Prostate gland (tissue), 2 donors: ENCODE data around the gene ELK3. TPM values are rescaled to one million over a fixed set of nuclear protein-coding genes. Genes with fewer than 3 reads are reported as not detected.

Experiments
- DNase-seq: peaks from one replicate; pipeline ENCODE4 v3.0.0-alpha.2; 2019; ENCODE audit warnings: low spot score
- H3K27ac ChIP-seq, 2 donors: fragments of 200-600 bp; sonication (generic); 2 replicates each; pipeline ENCODE4 v1.5.1; 2017 to 2019
- H3K27me3 ChIP-seq: fragments of 200-600 bp; sonication (generic); replicated peaks from 2 replicates; pipeline ENCODE4 v1.5.1; 2019; ENCODE audit not compliant: insufficient read depth
- H3K36me3 ChIP-seq, 2 donors: fragments of 200-600 bp; sonication (generic); 1 replicate in 1 of 2; 2 replicates in 1 of 2; pipeline versions ENCODE4 v1.5.1 to v1.8.1; 2017 to 2019
- H3K4me1 ChIP-seq: fragments of 200-600 bp; sonication (generic); replicated peaks from 2 replicates; pipeline ENCODE4 v1.5.1; 2019
- H3K4me3 ChIP-seq, 2 donors: fragments of 200-600 bp; sonication (generic); 2 replicates each; pipeline ENCODE4 v1.5.1; 2017 to 2019
- H3K9me3 ChIP-seq: fragments of 200-600 bp; sonication (generic); 2 replicates; pipeline ENCODE4 v1.5.1; 2017
- POLR2A ChIP-seq: fragments of 450-650 bp; IDR thresholded peaks from one replicate; pipeline ENCODE4 v1.6.1; 2016; ENCODE audit warnings: antibody characterized with exemption, mild to moderate bottlenecking
- POLR2AphosphoS5 ChIP-seq: sonication (generic); formaldehyde crosslinking; IDR thresholded peaks from one replicate; pipeline ENCODE4 v1.6.1; 2017; ENCODE audit warnings: antibody characterized with exemption
- WGBS: methylation state at CpG from one replicate; pipeline ENCODE4 v1.1.5; 2018; 5-methylcytosine and 5-hydroxymethylcytosine counted together
- intact Hi-C: fragments of 100-400 bp; cut with DNase I; formaldehyde crosslinking; loops from one replicate; pipeline ENCODE4 v1.14.2; 2022
- total RNA-seq, 2 donors: library from RNA; depleted of rRNA; stranded (reverse); fragments of >200 nt; gene quantifications; one replicate each; pipeline ENCODE4 v1.1.0, GENCODE V29; 2016
- TF ChIP-seq, protein P1 (sequence below), 4 experiments: fragments of 200-600 bp in 2 of 4; fragments of 450-650 bp in 2 of 4; sonication (generic) in 2 of 4; IDR thresholded peaks; 1 replicate in 3 of 4; 2 replicates in 1 of 4; pipeline ENCODE4 v1.5.1; 2016 to 2019; ENCODE audit warnings: antibody characterized with exemption in 4 of 4, mild to moderate bottlenecking in 2 of 4, moderate library complexity in 2 of 4

Gene ELK3
- total RNA-seq, 2 donors from 2014 or later, result 7.0 to 20.6 TPM

DNA sequence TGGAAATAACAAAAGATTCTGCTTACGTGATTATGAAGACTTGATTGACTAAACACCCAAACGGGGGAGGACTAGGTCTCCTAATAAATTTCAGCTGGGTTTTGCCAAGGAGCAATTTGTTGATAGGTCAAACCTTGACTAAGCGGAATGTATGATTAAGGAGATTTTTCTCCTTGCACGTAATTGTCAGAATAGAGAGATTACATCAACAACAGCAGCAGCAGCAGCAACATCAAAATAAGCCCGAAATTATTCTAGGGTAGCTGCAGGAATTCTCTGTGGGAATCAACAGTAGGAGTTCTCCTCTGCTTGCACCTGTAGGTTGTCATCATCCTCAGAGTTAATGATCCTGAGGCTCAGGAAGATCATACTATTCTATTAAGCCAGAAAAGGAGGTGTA lies 10.2 kb downstream of the ELK3 start:
- TF ChIP-seq, protein P1, sequence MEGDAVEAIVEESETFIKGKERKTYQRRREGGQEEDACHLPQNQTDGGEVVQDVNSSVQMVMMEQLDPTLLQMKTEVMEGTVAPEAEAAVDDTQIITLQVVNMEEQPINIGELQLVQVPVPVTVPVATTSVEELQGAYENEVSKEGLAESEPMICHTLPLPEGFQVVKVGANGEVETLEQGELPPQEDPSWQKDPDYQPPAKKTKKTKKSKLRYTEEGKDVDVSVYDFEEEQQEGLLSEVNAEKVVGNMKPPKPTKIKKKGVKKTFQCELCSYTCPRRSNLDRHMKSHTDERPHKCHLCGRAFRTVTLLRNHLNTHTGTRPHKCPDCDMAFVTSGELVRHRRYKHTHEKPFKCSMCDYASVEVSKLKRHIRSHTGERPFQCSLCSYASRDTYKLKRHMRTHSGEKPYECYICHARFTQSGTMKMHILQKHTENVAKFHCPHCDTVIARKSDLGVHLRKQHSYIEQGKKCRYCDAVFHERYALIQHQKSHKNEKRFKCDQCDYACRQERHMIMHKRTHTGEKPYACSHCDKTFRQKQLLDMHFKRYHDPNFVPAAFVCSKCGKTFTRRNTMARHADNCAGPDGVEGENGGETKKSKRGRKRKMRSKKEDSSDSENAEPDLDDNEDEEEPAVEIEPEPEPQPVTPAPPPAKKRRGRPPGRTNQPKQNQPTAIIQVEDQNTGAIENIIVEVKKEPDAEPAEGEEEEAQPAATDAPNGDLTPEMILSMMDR (IDR thresholded peaks at IDR 0.05), result no peak
- TF ChIP-seq POLR2A, result no peak
- TF ChIP-seq POLR2AphosphoS5, result no peak
- Histone ChIP-seq H3K27me3 (no peaks in the 10 kb centered on the region), H3K36me3 (no peaks in the 10 kb centered on the region), H3K27ac (no peak overlapping the region), H3K4me1 (no peaks in the 10 kb centered on the region), H3K4me3 (no peak overlapping the region), H3K9me3 (no peaks in the 10 kb centered on the region)
- DNase-seq, result no peak
- intact Hi-C loops, result no loop called here
- 88% methylated on average over 5 of the region's 5 CpGs for whole genome bisulfite sequencing

GRCh38 chr12:96205908-96206307 lies 11.7 kb downstream of the ELK3 start:
- Histone ChIP-seq H3K4me3 (no peak overlapping the region), H3K4me1 (no peaks in the 10 kb centered on the region), H3K9me3 (no peaks in the 10 kb centered on the region), H3K27me3 (no peaks in the 10 kb centered on the region), H3K36me3 (no peaks in the 10 kb centered on the region), H3K27ac (no peak overlapping the region)
- TF ChIP-seq POLR2AphosphoS5, result no peak
- TF ChIP-seq POLR2A, result no peak
- TF ChIP-seq, protein P1 (IDR thresholded peaks at IDR 0.05), result no peak
- DNase-seq, result no peak
- intact Hi-C loops, result loop anchor here (5.0 kb wide), 1 partner anchor 306 kb away; no protein-coding TSS in a partner anchor
- WGBS, result 73% methylated on average over 3 of the region's 3 CpGs

- Histone ChIP-seq H3K9me3 (no peaks in the 10 kb centered on the region), H3K4me3 (no peak overlapping the region), H3K4me1 (no peaks in the 10 kb centered on the region), H3K27ac (no peak overlapping the region), H3K36me3 (no peaks in the 10 kb centered on the region), H3K27me3 (no peaks in the 10 kb centered on the region)
- no peak for DNase-seq
- no peak for TF ChIP-seq POLR2A
- no peak for TF ChIP-seq POLR2AphosphoS5
- TF ChIP-seq, protein P1 (IDR thresholded peaks at IDR 0.05), result no peak
- intact Hi-C loops, result loop anchor here (5.0 kb wide), 1 partner anchor 305 kb away; no protein-coding TSS in a partner anchor
- WGBS, result 80% methylated on average over 4 of the region's 4 CpGs
Observed at GRCh38 chr12:96206936-96207662, 12.9 kb downstream of the ELK3 start.

- H3K27ac ChIP-seq, result no peak overlapping the region
Observed at GRCh38 chr12:96208346-96208745, 14.2 kb downstream of the ELK3 start.

More at GRCh38 chr12:96208346-96208745, 14.2 kb downstream of the ELK3 start:
- no peaks in the 10 kb centered on the region for H3K9me3 ChIP-seq
- 59% methylated on average over 2 of the region's 2 CpGs for WGBS
- H3K4me1 ChIP-seq, result no peaks in the 10 kb centered on the region
- intact Hi-C loops, result loop anchor here (5.0 kb wide), 1 partner anchor 304 kb away; no protein-coding TSS in a partner anchor
- H3K27me3 ChIP-seq, result no peaks in the 10 kb centered on the region
- H3K4me3 ChIP-seq, result no peak overlapping the region
- no peak for DNase-seq
- no peaks in the 10 kb centered on the region for H3K36me3 ChIP-seq
- TF ChIP-seq POLR2AphosphoS5 (no peak), POLR2A (no peak)
- TF ChIP-seq, protein P1 (IDR thresholded peaks at IDR 0.05), result no peak
